CD14-positive monocyte (primary cell): ENCODE measurements around the gene PER1. TPM values are rescaled to one million over a fixed set of nuclear protein-coding genes. Genes with fewer than 3 reads are reported as not detected.

Source experiments
- DNase-seq, 3 donors: peaks; one replicate each; pipeline ENCODE4 v3.0.0-alpha.2; 2011 to 2022
- H2AFZ ChIP-seq: 2 replicates; pipeline ENCODE4 v1.6.0; 2012; ENCODE audit warnings: mild to moderate bottlenecking, low read depth, low read length, inconsistent platforms; ENCODE audit not compliant: insufficient read depth, poor library complexity, severe bottlenecking
- H3K27ac ChIP-seq, 2 donors: 1 replicate in 1 of 2; 2 replicates in 1 of 2; pipeline ENCODE4 v1.5.1; 2012 to 2013; ENCODE audit warnings: low read length in 2 of 2, control low read depth in 1 of 2, inconsistent platforms in 1 of 2, low read depth in 1 of 2, mild to moderate bottlenecking in 1 of 2
- H3K27me3 ChIP-seq, 2 donors: one replicate each; pipeline versions ENCODE4 v1.6.0 to v1.6.1; 2011 to 2013; ENCODE audit warnings: low read length in 2 of 2; ENCODE audit not compliant: control insufficient read depth in 2 of 2, insufficient read depth in 2 of 2
- H3K36me3 ChIP-seq, 2 donors: replicated peaks in 1 of 2; 1 replicate in 1 of 2; 2 replicates in 1 of 2; pipeline versions ENCODE4 v1.5.1 to v1.6.1; 2012 to 2013; ENCODE audit warnings: low read length in 2 of 2, control low read depth in 1 of 2, inconsistent platforms in 1 of 2, mild to moderate bottlenecking in 1 of 2; ENCODE audit not compliant: insufficient read depth in 2 of 2, control insufficient read depth in 1 of 2
- H3K4me1 ChIP-seq, 2 donors: 1 replicate in 1 of 2; 2 replicates in 1 of 2; pipeline versions ENCODE4 v1.5.1 to v1.6.1; 2012 to 2013; ENCODE audit warnings: low read length in 2 of 2, control low read depth in 1 of 2, inconsistent platforms in 1 of 2, mild to moderate bottlenecking in 1 of 2, moderate library complexity in 1 of 2; ENCODE audit not compliant: insufficient read depth in 2 of 2, control insufficient read depth in 1 of 2
- H3K4me2 ChIP-seq: replicated peaks from 2 replicates; pipeline ENCODE3; 2012; ENCODE audit warnings: low read length, moderate library complexity, mild to moderate bottlenecking; ENCODE audit not compliant: poor library complexity, severe bottlenecking; ENCODE audit errors: extremely low read depth
- H3K4me3 ChIP-seq, 3 experiments: fragments of 200-600 bp in 1 of 3; sonication (generic) in 1 of 3; replicated peaks in 1 of 3; 1 replicate in 2 of 3; 2 replicates in 1 of 3; pipeline ENCODE4 v1.5.1; 2011 to 2013; ENCODE audit warnings: low read length in 3 of 3, mild to moderate bottlenecking in 3 of 3, control low read depth in 2 of 3, low read depth in 2 of 3, inconsistent platforms in 1 of 3, moderate library complexity in 1 of 3
- H3K79me2 ChIP-seq: 2 replicates; pipeline ENCODE4 v1.6.0; 2012; ENCODE audit warnings: mild to moderate bottlenecking, control low read depth, inconsistent platforms, low read length, moderate library complexity; ENCODE audit not compliant: insufficient read depth
- H3K9ac ChIP-seq: 2 replicates; pipeline ENCODE4 v1.6.0; 2017; ENCODE audit warnings: low read length, mild to moderate bottlenecking; ENCODE audit not compliant: insufficient read depth, poor library complexity, severe bottlenecking
- H3K9me3 ChIP-seq, 2 donors: replicated peaks in 1 of 2; 1 replicate in 1 of 2; 2 replicates in 1 of 2; pipeline versions ENCODE4 v1.5.1 to v1.6.1; 2012 to 2013; ENCODE audit warnings: low read length in 2 of 2, control low read depth in 1 of 2; ENCODE audit not compliant: control insufficient read depth in 1 of 2, insufficient read depth in 1 of 2
- H4K20me1 ChIP-seq: 2 replicates; pipeline ENCODE4 v1.6.0; 2012; ENCODE audit warnings: mild to moderate bottlenecking, low read length, control low read depth, moderate library complexity; ENCODE audit not compliant: insufficient read depth
- H3K27ac Mint-ChIP-seq, 7 donors: one replicate each; pipeline ENCODE4 v1.8.0; 2020; ENCODE audit warnings: mild to moderate bottlenecking in 7 of 7, mixed read lengths in 7 of 7, moderate library complexity in 6 of 7, inconsistent platforms in 2 of 7
- H3K27me3 Mint-ChIP-seq, 3 donors: one replicate each; pipeline ENCODE4 v1.8.0; 2021 to 2022; ENCODE audit warnings: low read depth in 3 of 3, mild to moderate bottlenecking in 3 of 3, mixed read lengths in 3 of 3, moderate library complexity in 3 of 3, inconsistent platforms in 1 of 3
- H3K36me3 Mint-ChIP-seq, 2 donors: one replicate each; pipeline ENCODE4 v1.8.0; 2020; ENCODE audit warnings: mixed read lengths in 2 of 2, inconsistent platforms in 1 of 2, mild to moderate bottlenecking in 1 of 2
- H3K4me1 Mint-ChIP-seq: one replicate; pipeline ENCODE4 v1.8.0; 2020; ENCODE audit warnings: mild to moderate bottlenecking, mixed read lengths
- H3K4me3 Mint-ChIP-seq, 2 donors: one replicate each; pipeline ENCODE4 v1.8.0; 2020; ENCODE audit warnings: mild to moderate bottlenecking in 2 of 2, mixed read lengths in 2 of 2, moderate library complexity in 1 of 2
- H3K9me3 Mint-ChIP-seq, 7 donors: one replicate each; pipeline ENCODE4 v1.8.0; 2020 to 2022; ENCODE audit warnings: mixed read lengths in 7 of 7, mild to moderate bottlenecking in 6 of 7, moderate library complexity in 6 of 7, inconsistent platforms in 2 of 7
- CTCF ChIP-seq: fragments of 200-600 bp; IDR thresholded peaks from one replicate; pipeline ENCODE4 v1.8.0; 2022; ENCODE audit warnings: antibody characterized with exemption, mild to moderate bottlenecking
- WGBS: methylation state at CpG from one replicate; pipeline ENCODE4 v1.1.5; 2013; ENCODE audit warnings: missing lambda C conversion rate; ENCODE audit not compliant: insufficient coverage; 5-methylcytosine and 5-hydroxymethylcytosine counted together
- intact Hi-C, 2 donors: fragments of 100-400 bp; cut with micrococcal nuclease; formaldehyde crosslinking; loops; one replicate each; pipeline versions ENCODE4 v1.15.0 to v1.15.1; 2023
- polyA plus RNA-seq, 3 donors: library from polyadenylated mRNA; depleted of rRNA in 1 of 3; unstranded in 2 of 3; stranded (reverse) in 1 of 3; fragments of 300-500 nt in 2 of 3; fragments of >200 nt in 1 of 3; fragmentation: Illumina TruSeq in 2 of 3; gene quantifications; 1 replicate in 2 of 3; 2 replicates in 1 of 3; pipeline ENCODE4 v1.2.3, GENCODE V29; 2012 to 2021

The PER1 gene
- polyA plus RNA-seq, 3 donors = 5.6 to 457 (median 9.6) TPM

GRCh38 chr17:8160224-8160577, 8.0 kb upstream of the PER1 start:
- peaks cover 59% of the 10 kb centered on the region for H3K4me1 Mint-ChIP-seq
- Histone ChIP-seq H3K4me2 (peak overlapping the region; percentile 6), H4K20me1 (peaks cover 9% of the 10 kb centered on the region), H3K79me2 (peaks cover 36% of the 10 kb centered on the region), H3K27ac (peak overlapping the region in 1 of 2 donors; percentile 0), H3K36me3 (peaks cover 19 to 26% of the 10 kb centered on the region in 2 donors), H3K4me1 (peaks cover 61 to 87% of the 10 kb centered on the region in 2 donors), H3K27me3 (no peaks in the 10 kb centered on the region), H2AFZ (no peak overlapping the region), H3K9me3 (no peaks in the 10 kb centered on the region), H3K4me3 (no peak overlapping the region), H3K9ac (no peak overlapping the region)
- WGBS = 43% methylated on average over 2 of the region's 4 CpGs
- no peak for TF ChIP-seq CTCF
- no peak overlapping the region for H3K4me3 Mint-ChIP-seq
- intact Hi-C loops = loop anchor here in 1 of 2 donors (5.0 kb wide), 1 partner anchor 33 kb away; no protein-coding TSS in a partner anchor
- no peaks in the 10 kb centered on the region for H3K27me3 Mint-ChIP-seq
- no peak for DNase-seq
- H3K36me3 Mint-ChIP-seq = peaks cover 27 to 30% of the 10 kb centered on the region in 2 donors
- H3K9me3 Mint-ChIP-seq = peaks cover 0 to 2% (median 0%) of the 10 kb centered on the region in 7 donors
- H3K27ac Mint-ChIP-seq = peak overlapping the region in 3 of 7 donors; percentile 53 to 90 (median 85)

GRCh38 chr17:8159459-8160223, 7.4 kb upstream of the PER1 start:
- Histone ChIP-seq H3K4me2 (no peak overlapping the region), H3K36me3 (peaks cover 19 to 26% of the 10 kb centered on the region in 2 donors), H3K4me3 (no peak overlapping the region), H3K4me1 (peaks cover 63 to 88% of the 10 kb centered on the region in 2 donors), H3K79me2 (peaks cover 37% of the 10 kb centered on the region), H3K27me3 (no peaks in the 10 kb centered on the region), H3K9me3 (no peaks in the 10 kb centered on the region), H3K27ac (peak overlapping the region; percentile 0 to 34), H3K9ac (no peak overlapping the region), H4K20me1 (peaks cover 14% of the 10 kb centered on the region), H2AFZ (no peak overlapping the region)
- intact Hi-C loops = loop anchor here (2.0 to 10.0 kb wide), 5 partner anchors 21 to 325 kb away; partner anchors contain the start of genes HES7 (in 1 of the 2) and KDM6B (in 1 of the 2)
- Mint-ChIP-seq H3K4me3 (no peak overlapping the region), H3K27ac (peak overlapping the region in 6 of 7 donors; percentile 53 to 88 (median 82)), H3K27me3 (no peaks in the 10 kb centered on the region), H3K36me3 (peaks cover 30% of the 10 kb centered on the region in 2 donors), H3K4me1 (peaks cover 54% of the 10 kb centered on the region), H3K9me3 (peaks cover 0 to 2% (median 0%) of the 10 kb centered on the region in 7 donors)
- TF ChIP-seq CTCF = no peak
- WGBS = no CpG with 5 or more reads among the region's 4 CpGs
- DNase-seq = no peak
